A549 (cell line): Measurements from ENCODE around the gene RPTOR. TPM values are rescaled to one million over a fixed set of nuclear protein-coding genes. Genes with fewer than 3 reads are reported as not detected.

ENCODE experiments used
- ATAC-seq, 2 experiments: fragments of 200-7000 bp in 1 of 2; fragments of >200 bp in 1 of 2; cut with Nextera tagmentation in 1 of 2; cut with Tn5 transposase in 1 of 2; 3 replicates each; pipeline versions ENCODE4 v1.8.0 to v1.9.1; 2018 to 2020; ENCODE audit warnings: mild to moderate bottlenecking in 1 of 2, moderate library complexity in 1 of 2
- CTCF ChIA-PET: fragments of 300-600 bp; sonication (Branson Sonifier 250); formaldehyde crosslinking; extraction: SDS; loops from one replicate; lab custom pipeline; 2021; ENCODE audit warnings: antibody characterized with exemption, inconsistent platforms; lab: Yijun Ruan, JAX
- POLR2A ChIA-PET: fragments of 350-600 bp; formaldehyde crosslinking; extraction: SDS; loops from one replicate; lab custom pipeline; 2021; ENCODE audit warnings: antibody characterized with exemption, inconsistent platforms; lab: Yijun Ruan, JAX
- DNase-seq, 2 experiments: peaks; one replicate each; pipeline versions ENCODE4 v3.0.0 to v3.0.0-alpha.2; 2011 to 2016; ENCODE audit warnings: low read depth in 1 of 2, low spot score in 1 of 2
- FAIRE-seq: peaks from 2 replicates; lab custom pipeline; 2011; peaks lifted over from hg19 to GRCh38; lab: Jason Lieb, UNC
- H3K27ac ChIP-seq, 2 experiments: fragments of >200 bp; sonication (Bioruptor Twin); formaldehyde crosslinking; 3 replicates each; pipeline ENCODE4 v1.5.1; 2016 to 2017
- H3K4me1 ChIP-seq: fragments of >200 bp; sonication (Bioruptor Twin); formaldehyde crosslinking; 3 replicates; pipeline ENCODE4 v1.6.1; 2016
- H3K4me2 ChIP-seq: fragments of >200 bp; sonication (Bioruptor Twin); formaldehyde crosslinking; 3 replicates; pipeline ENCODE4 v1.6.1; 2016
- H3K4me3 ChIP-seq: fragments of >200 bp; sonication (Bioruptor Twin); formaldehyde crosslinking; 3 replicates; pipeline ENCODE4 v1.5.1; 2016
- H3K9me3 ChIP-seq: fragments of >200 bp; sonication (Bioruptor Twin); formaldehyde crosslinking; 3 replicates; pipeline ENCODE4 v1.6.1; 2016
- ATOH8 ChIP-seq: fragments of 250-450 bp; sonication (Bioruptor Pico); IDR thresholded peaks from 2 replicates; pipeline ENCODE4 v1.5.0; 2020; ENCODE audit warnings: low read depth, mild to moderate bottlenecking, moderate library complexity
- BHLHE40 ChIP-seq: IDR thresholded peaks from 2 replicates; pipeline ENCODE4 v1.6.1; 2012; ENCODE audit warnings: low read depth, low read length, inconsistent platforms
- CBX2 ChIP-seq: fragments of 200-600 bp; sonication (generic); IDR thresholded peaks from 2 replicates; pipeline ENCODE4 v1.6.1; 2016; ENCODE audit warnings: low read depth, mild to moderate bottlenecking, borderline replicate concordance
- CBX8 ChIP-seq: fragments of 200-600 bp; sonication (generic); IDR thresholded peaks from 2 replicates; pipeline ENCODE4 v1.6.1; 2016
- CEBPB ChIP-seq, 2 experiments: fragments of >200 bp in 1 of 2; sonication (Bioruptor Twin) in 1 of 2; formaldehyde crosslinking in 1 of 2; IDR thresholded peaks; 2 replicates each; pipeline ENCODE4 v1.6.1; 2012 to 2016
- CHD2 ChIP-seq: fragments of 150-350 bp; IDR thresholded peaks from 2 replicates; pipeline ENCODE4 v1.6.1; 2014; ENCODE audit warnings: low read length; ENCODE audit not compliant: partially characterized antibody
- CHD4 ChIP-seq: fragments of 200-600 bp; sonication (generic); IDR thresholded peaks from 2 replicates; pipeline ENCODE4 v1.6.1; 2016; ENCODE audit warnings: antibody characterized with exemption, mild to moderate bottlenecking, borderline replicate concordance
- CTCF ChIP-seq: fragments of >200 bp; sonication (Bioruptor Twin); formaldehyde crosslinking; IDR thresholded peaks from 3 replicates; pipeline ENCODE4 v1.5.1; 2016
- E2F6 ChIP-seq: IDR thresholded peaks from 2 replicates; pipeline ENCODE4 v1.6.1; 2012; ENCODE audit warnings: low read depth, borderline replicate concordance
- EHF ChIP-seq: fragments of 250-450 bp; sonication (Bioruptor Pico); IDR thresholded peaks from 2 replicates; pipeline ENCODE4 v1.5.0; 2020; ENCODE audit warnings: mild to moderate bottlenecking
- ESRRA ChIP-seq: fragments of 150-350 bp; IDR thresholded peaks from 2 replicates; pipeline ENCODE4 v1.6.1; 2014; ENCODE audit warnings: mild to moderate bottlenecking, low read length, borderline replicate concordance
- FOSL2 ChIP-seq, 2 experiments: fragments of 450-650 bp in 1 of 2; fragments of >200 bp in 1 of 2; sonication (Bioruptor Twin) in 1 of 2; formaldehyde crosslinking; IDR thresholded peaks; 2 replicates each; pipeline versions ENCODE4 v1.5.0 to v1.6.1; 2016 to 2020; ENCODE audit warnings: mild to moderate bottlenecking in 1 of 2, moderate library complexity in 1 of 2
- GATA3 ChIP-seq: IDR thresholded peaks from 2 replicates; pipeline ENCODE4 v1.6.1; 2012; ENCODE audit warnings: borderline replicate concordance
- HMGXB4 ChIP-seq: fragments of 250-450 bp; sonication (Bioruptor Pico); IDR thresholded peaks from 2 replicates; pipeline ENCODE4 v1.5.0; 2021; ENCODE audit warnings: mild to moderate bottlenecking, moderate library complexity, borderline replicate concordance
- HOXA7 ChIP-seq: fragments of 250-450 bp; sonication (Bioruptor Pico); IDR thresholded peaks from 2 replicates; pipeline ENCODE4 v1.5.0; 2020; ENCODE audit warnings: mild to moderate bottlenecking, moderate library complexity
- HOXB13 ChIP-seq: fragments of 250-450 bp; sonication (Bioruptor Pico); IDR thresholded peaks from 2 replicates; pipeline ENCODE4 v1.5.0; 2020; ENCODE audit warnings: low read depth, mild to moderate bottlenecking, moderate library complexity
- HOXB5 ChIP-seq: fragments of 250-450 bp; sonication (Bioruptor Pico); IDR thresholded peaks from 2 replicates; pipeline ENCODE4 v1.5.0; 2020; ENCODE audit warnings: mild to moderate bottlenecking, moderate library complexity
- JUN ChIP-seq, 2 experiments: fragments of >200 bp; sonication (Bioruptor Twin); formaldehyde crosslinking; IDR thresholded peaks; 2 replicates in 1 of 2; 3 replicates in 1 of 2; pipeline ENCODE4 v1.6.1; 2016 to 2017
- JUNB ChIP-seq: fragments of >200 bp; sonication (Bioruptor Twin); formaldehyde crosslinking; IDR thresholded peaks from 2 replicates; pipeline ENCODE4 v1.6.1; 2016
- MAFK ChIP-seq: fragments of 450-650 bp; IDR thresholded peaks from 2 replicates; pipeline ENCODE4 v1.6.1; 2014; ENCODE audit not compliant: partially characterized antibody
- MAX ChIP-seq: IDR thresholded peaks from 2 replicates; pipeline ENCODE4 v1.6.1; 2012
- PHF8 ChIP-seq: fragments of 200-600 bp; sonication (generic); IDR thresholded peaks from 2 replicates; pipeline ENCODE4 v1.6.1; 2016; ENCODE audit warnings: low read depth, mild to moderate bottlenecking, antibody characterized with exemption, moderate library complexity, borderline replicate concordance
- POLR2AphosphoS2 ChIP-seq: conservative IDR thresholded peaks from 2 replicates; pipeline ENCODE4 v1.6.1; 2012; ENCODE audit warnings: low read length, improper control_type of control experiment, inconsistent platforms
- RFX5 ChIP-seq: fragments of 450-650 bp; IDR thresholded peaks from 2 replicates; pipeline ENCODE4 v1.7.1; 2014; ENCODE audit warnings: antibody characterized with exemption, mild to moderate bottlenecking, moderate library complexity
- SREBF2 ChIP-seq: fragments of 450-650 bp; IDR thresholded peaks from 2 replicates; pipeline ENCODE4 v1.6.1; 2014; ENCODE audit warnings: mild to moderate bottlenecking, moderate library complexity
- TP53 ChIP-seq: fragments of 250-450 bp; sonication (Bioruptor Pico); IDR thresholded peaks from 2 replicates; pipeline ENCODE4 v1.5.0; 2021; ENCODE audit warnings: mild to moderate bottlenecking, moderate library complexity
- ZFP36 ChIP-seq: fragments of 450-650 bp; IDR thresholded peaks from 2 replicates; pipeline ENCODE4 v1.6.1; 2014; ENCODE audit warnings: borderline replicate concordance; ENCODE audit not compliant: partially characterized antibody
- ZSCAN20 ChIP-seq: fragments of 250-450 bp; sonication (Bioruptor Pico); IDR thresholded peaks from 2 replicates; pipeline ENCODE4 v1.8.0; 2022; ENCODE audit warnings: mild to moderate bottlenecking, moderate library complexity
- WGBS: methylation state at CpG from one replicate; pipeline ENCODE4 v1.1.6; 2017; ENCODE audit errors: missing lambda C conversion rate; 5-methylcytosine and 5-hydroxymethylcytosine counted together
- polyA plus RNA-seq, 4 experiments: library from polyadenylated mRNA; depleted of rRNA in 3 of 4; stranded (reverse); fragments of >200 nt; fragmentation: RNase III in 1 of 4; extraction: RNeasy Plus Mini Kit Qiagen cat#74134 plus additional on column Dnase treatment in 1 of 4; gene quantifications; 2 replicates in 3 of 4; 3 replicates in 1 of 4; pipeline ENCODE4 v1.2.3, GENCODE V29; 2011 to 2017

RPTOR gene
- polyA plus RNA-seq, 2 of the 4 experiments (the other 2 are of a cell fraction): 10.8 to 27.1 TPM

GRCh38 chr17:80724775-80725266 lies 180.2 kb downstream of the RPTOR start:
- POLR2A ChIA-PET: no interaction called here
- 67% methylated on average over 16 of the region's 16 CpGs for WGBS
- Histone ChIP-seq H3K4me1 (peaks cover 40% of the 10 kb centered on the region), H3K4me3 (no peak overlapping the region), H3K9me3 (0 out of 3 replicates have a peak, but pooled peaks cover 6% of the 10 kb centered on the region), H3K27ac (peak overlapping the region; percentile 64; a peak in 4 of 6 replicates), H3K4me2 (peak overlapping the region; percentile 56)
- DNase-seq: peak; percentile 31 to 33
- FAIRE-seq: no peak
- TF ChIP-seq TP53 (no peak), FOSL2 (IDR thresholded peaks at IDR 0.05) (no peak), FOSL2 (CRISPR knock-in tag; IDR thresholded peaks at IDR 0.05) (peak; percentile 7; the same call in 1 of the 2 replicates), POLR2AphosphoS2 (no peak), MAX (peak; percentile 40; the same call in 1 of the 2 replicates)
- peak in 1 of 2 experiments; percentile 63; a peak in 3 of 6 replicates for ATAC-seq
- CTCF ChIA-PET: interaction anchor here (1.0 to 1.8 kb wide), 3 partner anchors 9 to 134 kb away, joined by 4 to 5 read pairs (median 4); no protein-coding TSS in a partner anchor

- 85% methylated on average over 8 of the region's 8 CpGs for WGBS
- no peak for FAIRE-seq
- POLR2A ChIA-PET: no interaction called here
- Histone ChIP-seq H3K4me3 (no peak overlapping the region), H3K4me1 (peaks cover 34% of the 10 kb centered on the region), H3K4me2 (peak overlapping the region; percentile 56; the same call in 2 of the 3 replicates), H3K9me3 (0 out of 3 replicates have a peak, but pooled peaks cover 6% of the 10 kb centered on the region), H3K27ac (peak overlapping the region; percentile 64; a peak in 3 of 6 replicates)
- no peak for DNase-seq
- ATAC-seq: no peak
- CTCF ChIA-PET: interaction anchor here (1.0 kb wide), 1 partner anchor 134 kb away, joined by 4 read pairs; no protein-coding TSS in a partner anchor
- TF ChIP-seq JUNB (no peak), RFX5 (no peak), FOSL2 (IDR thresholded peaks at IDR 0.05) (no peak), FOSL2 (CRISPR knock-in tag; IDR thresholded peaks at IDR 0.05) (no peak), CHD2 (no peak), ATOH8 (no peak), CBX8 (no peak), MAX (no peak), CBX2 (no peak), GATA3 (no peak), MAFK (no peak), BHLHE40 (no peak), HOXB13 (CRISPR knock-in tag) (no peak), CHD4 (no peak), EHF (no peak), SREBF2 (no peak), ZFP36 (no peak), CEBPB (IDR thresholded peaks at IDR 0.05) (no peak), HOXA7 (CRISPR knock-in tag) (no peak)
Observed at GRCh38 chr17:80725517-80725916, 180.9 kb downstream of the RPTOR start.

- Histone ChIP-seq H3K27ac (no peak overlapping the region), H3K4me1 (peaks cover 21% of the 10 kb centered on the region), H3K4me2 (no peak overlapping the region), H3K9me3 (0 out of 3 replicates have a peak, but pooled peaks cover 6% of the 10 kb centered on the region), H3K4me3 (no peak overlapping the region)
- DNase-seq (no peak), FAIRE-seq (no peak), ATAC-seq (no peak)
- CTCF ChIA-PET: no interaction called here
- WGBS: 93% methylated on average over 42 of the region's 42 CpGs
- TF ChIP-seq JUN (IDR thresholded peaks at IDR 0.05) (no peak), CEBPB (IDR thresholded peaks at IDR 0.05) (no peak), ESRRA (no peak), HOXB5 (CRISPR knock-in tag) (no peak), CTCF (no peak), HOXA7 (CRISPR knock-in tag) (no peak), PHF8 (no peak), HMGXB4 (CRISPR knock-in tag) (no peak), E2F6 (no peak), ZSCAN20 (CRISPR knock-in tag) (no peak)
- POLR2A ChIA-PET: no interaction called here
Observed at GRCh38 chr17:80726558-80727408, 182.1 kb downstream of the RPTOR start.
